Measurements from ENCODE around the gene XPC.

Gene XPC

DNA sequence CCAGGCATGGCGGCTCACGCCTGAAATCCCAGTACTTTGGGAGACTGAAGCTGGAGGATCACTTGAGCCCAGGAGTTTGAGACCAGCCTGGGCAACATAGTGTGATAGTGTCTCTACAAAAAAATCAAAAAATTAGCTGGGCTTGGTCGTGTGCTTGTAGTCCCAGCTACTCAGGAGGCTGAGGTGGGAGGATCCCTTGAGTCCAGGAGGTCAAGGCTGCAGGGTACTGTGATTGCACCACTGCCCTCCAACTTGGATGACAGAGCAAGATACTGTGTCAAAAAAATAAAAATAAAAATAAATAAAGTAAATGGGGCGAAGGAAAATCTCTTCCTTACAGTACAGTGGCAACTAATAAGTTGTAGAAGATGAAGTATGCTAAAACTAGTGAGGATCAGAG, 29.8 kb upstream of the XPC start:
- no peak for DNase-seq

DNA sequence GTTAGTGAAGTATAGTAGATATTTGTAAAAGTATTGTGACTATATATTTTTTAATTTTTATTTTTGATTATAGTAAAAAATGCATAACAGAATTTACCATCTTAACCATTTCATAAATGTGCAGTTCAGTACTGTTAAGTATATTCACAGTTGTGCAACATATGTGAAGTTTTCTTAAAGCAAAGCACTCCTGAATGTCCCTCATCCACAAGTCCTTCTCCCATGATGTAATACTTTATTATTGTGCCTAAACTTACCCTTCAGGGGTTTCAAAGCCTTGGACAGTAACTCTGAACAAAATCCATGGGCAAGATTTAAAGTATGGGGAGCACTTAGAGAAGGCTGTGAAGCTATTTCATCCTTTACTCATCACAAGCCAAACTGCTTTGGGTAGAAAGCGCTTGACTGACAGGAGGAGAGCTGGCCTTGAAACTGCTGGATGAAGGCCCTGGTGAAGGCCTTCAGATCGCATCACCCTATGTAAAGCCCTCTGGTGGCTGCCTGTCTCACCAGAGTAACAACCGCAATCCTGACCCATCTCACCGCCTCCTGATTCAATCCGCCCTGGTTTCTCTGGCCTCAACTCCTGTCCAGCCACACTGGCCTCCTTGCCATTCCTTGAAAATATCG, 28.3 kb upstream of the XPC start:
- no peak for DNase-seq

DNA sequence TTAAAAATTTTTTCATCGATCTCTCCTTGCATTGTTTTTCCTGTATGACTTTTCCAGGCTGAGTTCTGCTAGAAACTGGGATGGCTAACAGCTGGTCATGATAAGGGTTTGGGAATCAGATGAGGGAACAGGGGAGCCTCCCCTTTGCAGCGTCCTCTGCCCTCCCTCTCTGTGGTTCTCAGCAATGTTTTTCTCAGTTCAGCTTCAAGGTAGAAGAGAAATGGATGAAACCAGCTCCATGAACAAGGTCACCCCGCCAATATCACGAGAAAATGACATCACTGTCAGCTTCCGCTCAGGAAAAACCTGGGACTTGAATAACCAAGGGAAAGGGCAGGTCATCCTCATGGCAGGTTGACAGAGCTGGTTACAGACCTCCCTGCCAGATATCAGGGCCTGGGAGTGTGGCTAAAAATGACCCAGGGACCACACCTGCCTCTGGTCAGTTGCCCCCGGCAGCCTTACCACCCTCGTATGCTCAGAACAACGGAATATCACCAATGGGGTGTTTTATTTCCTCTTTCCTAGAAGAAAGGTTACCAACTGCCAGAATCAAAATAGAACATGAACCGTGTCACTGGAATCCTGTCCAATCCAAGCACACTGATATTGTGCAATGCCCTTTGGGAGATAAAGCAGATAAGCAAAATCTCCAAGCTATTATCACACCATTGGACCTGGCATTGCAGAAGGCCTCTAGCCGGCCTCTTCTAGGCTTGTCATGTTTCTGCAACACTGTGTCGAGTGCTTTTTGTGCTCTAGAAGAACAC, 26.3 kb upstream of the XPC start:
- no peak for DNase-seq

DNA sequence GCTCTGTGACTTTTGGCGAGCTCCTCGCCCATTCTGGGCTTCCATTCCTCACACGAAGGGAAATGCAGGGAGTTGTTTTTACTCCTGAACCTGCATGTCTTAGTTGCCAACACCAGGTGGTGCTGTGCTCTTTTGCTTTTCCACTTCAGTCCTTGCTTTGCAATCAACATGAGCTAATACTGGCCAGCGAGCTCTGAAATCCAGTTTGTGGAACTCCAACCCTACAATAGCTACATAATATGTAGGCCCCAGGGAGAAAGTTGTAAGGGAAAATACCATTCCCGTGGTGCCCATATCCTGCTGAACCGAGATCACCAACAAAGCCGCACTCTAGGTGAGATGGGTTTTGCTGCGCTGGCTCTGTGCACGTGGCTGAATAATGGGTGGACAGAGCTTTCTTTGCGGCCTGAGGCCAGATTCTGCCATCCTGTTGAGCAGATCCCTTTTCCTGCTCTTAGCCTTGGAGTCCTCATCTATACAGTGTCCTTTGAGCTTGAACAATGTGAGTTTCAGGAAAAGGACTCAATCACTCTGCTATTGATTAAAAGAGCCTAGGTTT, 25.2 kb upstream of the XPC start:
- DNase-seq = peak in 49 of 56 donors; percentile 4 to 82 (median 45)

DNA sequence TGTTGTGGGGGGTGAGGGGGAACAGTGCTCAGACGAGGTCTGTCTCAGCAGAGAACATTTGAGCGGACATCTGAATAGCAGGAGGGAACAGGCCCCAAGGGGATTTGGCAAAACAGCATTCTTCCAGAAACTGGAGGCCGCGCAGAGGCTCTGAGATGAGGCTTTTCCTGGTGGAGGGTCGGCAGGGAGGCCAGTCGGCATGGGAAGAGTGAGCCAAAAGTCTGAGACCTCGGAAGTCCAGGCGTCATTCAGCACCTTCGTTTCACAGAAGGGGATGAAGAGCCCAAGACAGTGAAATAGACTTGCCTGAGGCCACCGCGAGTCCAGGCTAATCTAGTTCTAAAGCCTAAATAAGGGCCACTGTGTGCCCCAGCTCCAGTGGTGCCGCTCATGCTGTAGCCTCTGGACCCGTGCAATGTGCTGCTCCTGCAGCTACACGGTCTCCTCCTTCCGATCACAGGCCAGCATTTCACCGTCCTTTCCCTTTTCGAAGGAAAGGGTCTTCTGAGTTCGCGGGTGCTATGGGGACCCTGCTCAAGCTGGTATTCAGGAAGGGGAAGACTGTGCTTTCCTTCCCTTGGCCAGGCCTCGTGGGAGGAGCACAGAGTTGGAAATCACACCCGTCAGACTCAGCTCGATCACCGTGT, 24.6 kb upstream of the XPC start:
- no peak for DNase-seq

DNA sequence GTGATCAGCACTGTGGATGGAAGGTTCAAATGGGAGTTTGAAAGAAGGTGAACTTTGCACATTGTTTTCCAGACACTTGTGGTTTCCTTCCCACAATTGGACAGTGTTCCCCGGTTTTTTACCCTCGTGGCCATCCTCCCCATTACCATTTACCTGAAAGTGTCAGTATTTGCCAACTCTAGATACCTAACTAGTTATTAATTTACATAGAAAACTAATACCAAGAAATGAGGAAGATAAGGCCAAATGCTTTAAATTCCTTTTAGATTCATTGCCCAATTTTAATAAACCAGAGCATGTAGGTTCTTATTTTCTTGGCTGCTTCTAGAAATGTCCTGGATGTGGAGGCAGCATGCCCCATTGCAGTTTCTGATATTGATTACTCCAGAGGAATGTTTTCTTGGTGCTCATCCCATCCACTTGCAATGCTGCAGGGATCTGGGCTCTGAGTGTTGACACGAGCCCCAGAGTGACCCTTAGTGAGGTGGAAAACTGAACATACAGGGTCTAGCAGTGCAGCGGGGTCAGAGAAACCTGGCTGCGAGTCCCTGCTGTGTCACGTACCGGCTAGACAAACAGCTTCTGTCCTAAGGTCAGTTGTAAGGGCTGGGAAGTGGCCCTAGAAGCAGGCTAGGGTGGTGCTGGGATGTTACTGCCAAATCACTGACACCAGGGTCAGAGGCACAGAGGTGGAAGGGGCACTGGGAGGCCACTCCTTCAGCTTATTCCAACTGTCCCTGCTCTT, 23.7 kb upstream of the XPC start:
- DNase-seq = no peak

DNA sequence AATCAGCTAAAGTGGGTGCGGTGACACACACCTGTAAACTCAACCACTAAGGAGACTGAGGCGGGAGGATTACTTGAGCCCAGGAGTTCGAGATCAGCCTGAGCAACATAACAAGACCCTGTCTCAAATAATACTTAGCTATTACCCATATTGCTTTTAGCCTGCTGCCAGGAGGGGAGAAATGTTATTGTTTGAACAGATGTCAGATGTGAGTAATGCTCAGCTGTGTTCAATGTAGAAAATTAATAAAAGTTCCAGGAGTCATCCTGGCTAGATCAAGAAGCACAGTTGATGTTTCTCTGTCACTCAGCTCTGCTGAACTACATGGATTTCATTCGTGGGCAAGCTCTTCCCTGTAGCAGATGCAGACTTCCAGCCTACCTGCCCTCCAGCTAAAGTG, 22.4 kb upstream of the XPC start:
- DNase-seq = no peak

DNA sequence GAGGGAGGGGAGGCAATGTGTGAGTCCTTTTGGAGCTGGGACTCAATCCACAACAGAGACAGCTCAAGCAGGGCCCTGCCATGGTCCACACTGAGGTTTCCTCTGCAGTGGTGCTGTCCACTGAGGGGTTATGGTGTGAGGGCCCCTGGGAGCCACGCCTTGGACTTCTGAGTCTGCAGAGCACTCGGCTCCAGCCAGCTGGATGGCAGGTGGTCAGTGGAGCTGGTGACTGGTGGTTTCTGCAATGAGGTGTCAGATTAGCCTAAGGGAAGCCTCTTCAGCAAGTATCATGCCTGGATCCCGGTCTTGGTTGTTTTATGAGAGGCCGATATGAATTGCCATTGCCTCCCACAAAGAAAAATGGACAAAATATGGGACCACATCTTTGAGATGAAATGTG, 21.9 kb upstream of the XPC start:
- DNase-seq = no peak

DNA sequence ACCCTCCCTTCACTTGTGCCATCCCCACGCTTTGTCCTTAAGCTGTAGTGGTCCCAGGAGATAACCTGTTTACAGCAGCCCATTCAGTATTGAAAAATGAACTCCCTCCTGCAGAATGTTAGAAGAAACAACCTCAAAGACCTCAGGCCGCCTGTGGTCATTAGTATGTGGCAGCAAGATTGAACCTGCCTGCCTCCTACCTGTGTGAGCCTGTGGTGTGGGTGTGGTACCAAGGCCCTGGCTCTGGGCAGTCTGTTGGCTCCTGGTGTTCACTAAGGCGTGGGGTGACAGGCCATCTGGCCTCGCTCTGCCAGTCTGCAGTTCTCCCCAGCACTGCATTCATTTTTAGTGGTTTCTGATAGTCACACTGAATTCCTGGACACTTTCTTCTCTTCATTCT, 21.2 kb upstream of the XPC start:
- DNase-seq = no peak

DNA sequence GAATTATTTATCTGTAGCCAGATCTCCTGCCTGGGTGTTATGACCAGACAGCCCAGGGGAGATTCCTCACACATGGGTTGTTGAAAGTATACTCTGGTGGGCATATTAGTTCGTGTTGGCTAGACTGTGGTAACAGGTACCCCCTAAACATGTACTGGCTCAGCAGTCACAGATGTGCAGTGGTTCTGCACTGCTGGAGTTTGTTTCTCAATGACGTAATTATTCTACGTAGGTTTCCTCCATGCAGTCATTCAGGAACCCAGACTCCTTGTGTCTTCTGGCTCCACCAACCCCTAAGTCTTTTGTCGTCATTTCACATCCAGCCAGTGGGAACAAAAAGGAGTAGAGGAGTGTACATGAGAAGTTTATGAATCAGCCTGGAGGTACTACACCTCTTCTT, 16.5 kb upstream of the XPC start:
- no peak for DNase-seq

DNA sequence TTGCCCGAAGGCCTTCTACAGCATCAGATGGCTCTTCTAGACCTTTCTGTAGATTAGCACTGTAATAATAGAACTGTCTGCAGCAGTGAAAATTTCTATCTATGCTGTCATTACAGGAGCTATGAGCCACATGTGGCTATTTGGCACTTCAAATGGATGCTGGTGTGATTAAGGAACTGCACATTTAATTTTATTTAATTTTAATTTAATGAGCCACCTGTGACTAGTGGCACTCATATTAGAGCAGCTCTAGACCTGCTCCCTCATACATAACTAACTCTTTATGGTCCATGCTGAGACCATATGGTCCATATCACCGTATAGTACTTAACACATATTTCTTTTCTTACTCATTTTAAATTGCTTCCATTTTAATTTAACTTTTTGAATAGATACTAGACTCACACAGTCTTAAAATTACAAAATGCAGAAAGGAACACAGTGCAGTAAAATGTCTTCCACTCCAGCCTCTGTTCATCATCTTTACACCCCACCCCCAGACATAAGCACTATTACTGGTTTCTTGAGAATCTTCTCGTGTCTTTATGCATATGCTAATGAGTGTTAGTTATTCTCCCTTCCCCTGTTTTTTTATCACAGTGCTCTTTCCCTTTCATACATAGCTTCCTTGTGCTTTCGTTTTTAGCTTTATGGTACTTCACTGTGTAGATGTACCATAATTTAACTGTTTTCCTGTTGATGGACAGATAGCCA, 9.8 kb upstream of the XPC start:
- DNase-seq = no peak

DNA sequence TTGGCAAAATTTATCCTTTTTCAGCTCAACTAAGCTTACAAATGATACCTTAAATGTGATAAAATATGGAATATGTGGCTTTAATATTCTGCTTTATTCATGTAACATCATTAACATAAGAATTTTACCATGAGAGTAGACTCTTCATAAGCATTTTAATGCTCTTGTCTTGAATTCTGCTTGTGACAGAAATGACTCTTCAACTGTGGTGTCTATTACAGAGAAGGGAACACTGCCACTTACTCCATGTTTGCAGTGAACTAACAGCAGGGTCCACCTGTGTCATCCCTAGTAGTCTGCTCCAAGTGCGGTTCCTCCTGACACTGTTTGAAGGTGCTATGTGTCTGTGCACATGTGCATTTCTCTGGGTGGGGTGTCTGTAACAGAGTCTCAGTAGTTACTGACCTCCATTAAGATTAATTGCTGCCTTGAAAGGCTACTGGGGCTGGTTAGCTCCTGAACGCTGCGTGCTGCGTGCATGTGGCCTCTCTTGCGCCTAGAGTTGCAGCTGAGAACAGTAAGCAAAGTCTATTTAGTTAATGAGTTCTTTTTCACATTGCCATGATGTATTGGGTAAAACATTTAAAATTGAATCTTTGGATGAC, 8.6 kb upstream of the XPC start:
- no peak for DNase-seq

DNA sequence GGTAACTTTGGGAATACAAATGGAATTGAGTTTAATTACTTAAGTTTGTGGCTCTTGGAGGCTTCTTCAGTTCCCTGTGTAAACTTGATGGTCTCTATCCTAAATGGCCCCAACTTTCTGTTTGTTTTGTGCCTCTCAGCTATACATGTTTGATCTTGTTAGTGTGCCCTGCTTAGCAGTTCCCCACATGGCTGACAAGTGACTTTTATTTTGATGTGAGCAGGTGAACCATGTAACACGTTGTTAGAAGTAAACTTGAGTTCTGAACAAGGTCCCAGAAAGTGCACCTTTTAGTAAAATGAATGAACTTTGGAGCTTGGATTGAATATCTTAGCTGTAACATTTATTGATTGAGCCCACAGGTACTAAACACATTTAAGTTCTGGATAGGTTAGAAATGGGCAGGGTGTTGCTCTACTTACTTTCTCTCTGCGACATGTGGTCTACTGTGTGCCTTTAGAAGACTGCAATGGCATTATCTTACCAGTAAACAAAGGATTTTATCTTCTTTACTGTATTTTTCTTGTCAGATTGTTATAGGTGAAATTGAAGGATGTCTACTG, 4.7 kb upstream of the XPC start:
- DNase-seq = no peak

DNA sequence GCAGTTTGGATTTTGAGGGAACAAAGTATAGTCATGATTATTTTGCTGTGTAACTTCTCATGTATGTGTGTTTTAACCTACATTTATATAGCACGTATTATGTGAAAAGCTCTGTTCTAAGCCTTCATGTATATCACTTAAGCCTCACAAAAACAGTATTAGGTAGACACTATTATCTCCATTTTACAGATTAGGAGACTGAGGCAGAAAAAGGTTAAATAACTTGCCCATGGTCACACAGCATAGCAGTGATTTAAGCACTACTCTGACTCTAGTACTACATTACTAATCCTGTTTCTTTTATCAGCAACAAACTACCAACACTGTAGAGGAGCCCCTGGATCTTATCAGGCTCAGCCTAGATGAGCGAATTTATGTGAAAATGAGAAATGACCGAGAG, 2.9 kb upstream of the XPC start:
- no peak for DNase-seq

DNA sequence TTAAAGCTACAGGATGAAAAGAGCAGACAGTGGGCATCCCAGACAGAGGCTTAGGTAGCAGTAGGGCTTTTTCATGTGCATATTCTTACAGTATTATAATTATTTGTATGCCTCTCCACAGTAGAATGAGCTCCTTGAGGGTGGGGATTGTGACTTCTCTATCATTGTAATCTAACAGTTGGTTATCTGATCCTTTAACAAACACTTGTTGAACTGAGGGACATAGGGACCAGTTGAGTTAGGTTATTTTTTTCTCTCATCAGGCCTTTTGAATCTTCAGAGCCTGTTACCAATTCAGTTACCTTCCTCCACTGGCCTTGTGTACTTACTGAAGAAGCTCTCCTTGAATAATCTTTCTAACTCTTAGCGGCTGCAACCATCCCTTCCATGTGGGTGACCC, 1.4 kb upstream of the XPC start:
- DNase-seq = no peak

DNA sequence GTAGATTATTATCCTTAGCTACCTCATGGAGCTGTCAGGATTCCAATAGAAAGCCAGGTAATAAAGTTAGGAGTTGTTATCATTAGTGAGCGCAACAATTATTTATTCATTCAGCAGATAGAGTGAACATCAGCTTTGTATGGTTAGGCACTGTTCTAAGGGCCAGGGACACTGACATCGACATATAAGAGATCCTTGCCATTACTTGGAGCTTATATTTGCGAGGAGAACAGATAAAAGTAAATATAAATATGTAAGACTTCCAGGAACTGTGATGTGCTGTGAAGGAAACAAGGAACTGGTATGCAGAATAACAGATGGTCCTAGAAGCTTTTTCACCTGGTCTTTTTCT, 689 bp upstream of the XPC start:
- DNase-seq = no peak

DNA sequence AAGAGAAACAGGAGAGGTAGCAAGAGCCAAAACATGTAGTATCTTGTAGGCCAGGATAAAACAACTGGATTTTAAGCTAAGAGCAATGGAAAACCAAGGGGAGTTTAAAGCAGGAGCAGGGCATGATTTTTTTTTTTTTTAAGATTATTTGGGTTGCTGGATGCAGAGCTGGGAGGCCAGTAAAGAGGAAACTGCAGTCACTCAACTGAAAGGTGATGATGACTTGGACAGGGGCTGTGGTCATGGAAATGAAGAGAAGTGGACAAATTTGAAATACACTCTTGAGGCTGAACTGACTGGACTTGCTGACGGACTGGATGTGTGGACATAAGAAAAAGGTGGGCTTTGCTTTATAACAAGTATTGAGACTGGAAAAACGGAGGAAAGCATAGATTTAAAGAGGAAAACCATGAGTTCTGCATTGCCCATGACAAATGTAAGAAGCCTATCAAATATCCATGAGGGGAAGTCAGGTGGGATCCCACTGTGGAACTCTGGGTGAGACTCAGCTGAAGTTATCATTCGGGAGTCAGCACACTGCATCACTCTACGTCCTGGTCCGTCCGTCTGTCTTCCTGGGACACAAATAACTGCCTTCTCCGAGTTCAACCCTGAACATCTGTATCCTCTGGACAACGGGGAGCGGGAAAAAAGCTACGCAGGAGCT, 688 bp downstream of the XPC start:
- peak in 3 of 56 donors; percentile 40 to 49 (median 44) for DNase-seq

DNA sequence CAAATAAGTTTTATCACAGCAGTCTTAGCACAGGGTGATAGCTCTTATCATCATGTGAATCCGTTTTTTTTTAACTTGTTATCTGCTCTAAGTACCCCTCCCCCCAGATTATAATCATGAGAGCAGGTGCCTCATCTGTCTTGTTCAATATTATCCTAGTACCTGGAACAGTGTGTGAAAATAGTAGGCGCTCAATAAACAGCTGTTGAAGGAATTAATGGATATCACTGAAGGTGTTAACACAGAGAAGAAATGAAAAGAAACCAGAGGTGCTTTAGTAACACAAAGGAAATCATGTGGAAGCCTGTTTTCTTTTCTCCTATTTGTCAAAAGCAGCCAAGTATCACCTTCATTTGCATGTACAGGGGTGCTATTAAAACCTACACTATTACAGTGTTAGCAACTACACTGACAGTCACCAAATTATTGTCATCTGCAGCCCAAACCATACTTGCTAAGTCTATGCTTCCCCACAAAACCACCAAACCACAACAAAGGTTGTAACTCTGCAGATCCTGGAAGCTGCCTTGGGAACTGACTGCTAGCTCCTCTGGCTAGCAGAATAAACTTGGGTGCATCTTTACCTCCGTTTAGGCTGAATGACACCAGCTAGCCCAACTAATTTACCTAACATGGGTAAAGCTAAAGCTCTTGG, 2.9 kb downstream of the XPC start:
- no peak for DNase-seq

DNA sequence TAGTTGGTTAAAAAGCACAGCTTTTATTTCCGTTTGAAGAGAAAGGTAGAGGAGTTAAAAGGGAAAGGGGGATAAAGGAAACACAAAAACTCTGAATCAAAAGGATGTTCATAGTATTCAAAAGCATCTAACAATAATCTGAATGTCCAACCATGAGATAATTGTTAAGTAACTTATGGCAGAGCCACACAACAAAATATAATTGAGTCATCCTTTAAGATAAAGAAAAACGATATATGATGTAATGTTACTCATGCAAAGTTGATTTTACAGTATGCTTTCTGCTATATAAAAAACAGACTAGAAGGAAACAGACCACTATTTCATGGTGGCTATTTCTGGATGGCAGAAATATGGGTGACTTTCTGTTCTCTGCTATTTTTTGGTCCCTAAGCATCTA, 3.9 kb downstream of the XPC start:
- DNase-seq = no peak

All from amygdala (tissue), 56 donors.